Testis (tissue), 3 donors: ENCODE measurements around the gene LAMTOR2. TPM values are rescaled to one million over a fixed set of nuclear protein-coding genes. Genes with fewer than 3 reads are reported as not detected.
A peak's percentile ranks its signal among the peaks of the same experiment; 100 is the strongest.

Experiments used
- DNase-seq: peaks from one replicate; pipeline ENCODE4 v3.0.0-alpha.2; 2019
- H3K27ac ChIP-seq, 2 donors: fragments of 200-600 bp; sonication (generic); one replicate each; pipeline ENCODE4 v1.5.1; 2019
- H3K27me3 ChIP-seq: fragments of 200-600 bp; sonication (generic); one replicate; pipeline ENCODE4 v1.5.1; 2019
- H3K36me3 ChIP-seq: fragments of 200-600 bp; sonication (generic); one replicate; pipeline ENCODE4 v1.5.1; 2017; ENCODE audit warnings: low read depth; ENCODE audit errors: missing control alignments
- H3K4me1 ChIP-seq: fragments of 200-600 bp; sonication (generic); one replicate; pipeline ENCODE4 v1.5.1; 2019
- H3K4me3 ChIP-seq, 2 donors: fragments of 200-600 bp; sonication (generic); one replicate each; pipeline ENCODE4 v1.5.1; 2017 to 2019
- H3K9me3 ChIP-seq: fragments of 200-600 bp; sonication (generic); one replicate; pipeline ENCODE4 v1.5.1; 2017
- CTCF ChIP-seq, 3 experiments: fragments of 450-650 bp in 2 of 3; fragments of 200-600 bp in 1 of 3; sonication (generic) in 1 of 3; IDR thresholded peaks; one replicate each; pipeline ENCODE4 v1.5.1; 2016 to 2019; ENCODE audit warnings: antibody characterized with exemption in 3 of 3, mild to moderate bottlenecking in 2 of 3, moderate library complexity in 1 of 3
- POLR2A ChIP-seq: fragments of 450-650 bp; IDR thresholded peaks from one replicate; pipeline ENCODE4 v1.6.1; 2017; ENCODE audit warnings: antibody characterized with exemption, mild to moderate bottlenecking, moderate library complexity
- WGBS, 2 donors: methylation state at CpG; one replicate each; pipeline ENCODE4 v1.1.5; 2018; 5-methylcytosine and 5-hydroxymethylcytosine counted together
- intact Hi-C: fragments of 100-400 bp; cut with DNase I; formaldehyde crosslinking; loops from one replicate; pipeline ENCODE4 v1.15.1; 2023; ENCODE audit warnings: low total_unique reads
- polyA plus RNA-seq: library from polyadenylated mRNA; stranded (reverse); fragments of 350-450 nt; fragmentation: Illumina TruSeq; extraction: RNeasy Lipid Tissue Mini Kit (QIAGEN cat#74804); gene quantifications from one replicate; pipeline ENCODE4 v1.2.3, GENCODE V29; 2014; ENCODE audit warnings: low read depth, low replicate concordance; ENCODE audit not compliant: insufficient read depth
- total RNA-seq, 2 donors: library from RNA; depleted of rRNA; stranded (reverse); fragments of >200 nt; gene quantifications; one replicate each; pipeline ENCODE4 v1.2.3, GENCODE V29; 2016

The LAMTOR2 gene
- total and polyA plus RNA-seq, 3 donors from 2014 or later, result 47.6 to 55.5 (median 50.4) TPM

GRCh38 chr1:156021093-156021428 lies 33.5 kb upstream of the LAMTOR2 start:
- intact Hi-C loops, result no loop called here
- WGBS, 2 donors, result 4% methylated on average over 4 of the region's 4 CpGs
- TF ChIP-seq POLR2A, result no peak
- TF ChIP-seq CTCF (IDR thresholded peaks at IDR 0.05), result no peak

DNA sequence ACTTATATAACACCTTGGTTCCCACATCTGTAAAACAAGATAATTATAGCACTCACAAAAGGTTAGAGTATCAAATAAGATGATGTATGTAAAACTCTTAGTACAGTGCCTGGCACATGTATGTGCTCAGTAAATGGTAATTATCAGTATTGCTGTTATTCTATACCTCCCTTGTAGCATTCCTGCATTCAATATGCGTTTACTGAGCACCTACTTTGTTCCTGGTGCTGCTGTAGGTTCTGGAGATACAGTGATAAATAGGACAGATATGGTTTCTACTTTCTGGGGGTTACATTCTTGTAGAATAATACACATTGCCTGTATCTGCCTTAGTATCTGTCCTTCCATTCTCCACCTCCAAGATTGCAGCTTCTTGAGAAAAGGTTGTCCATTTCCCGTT lies 32.6 kb upstream of the LAMTOR2 start:
- intact Hi-C loops, result no loop called here
- no peaks in the 10 kb centered on the region for H3K27me3 ChIP-seq
- no peak overlapping the region for H3K27ac ChIP-seq
- no peak for DNase-seq
- WGBS, 2 donors, result 74 to 79% methylated on average over 2 of the region's 2 CpGs
- H3K4me3 ChIP-seq, result no peak overlapping the region
- peaks cover 4% of the 10 kb centered on the region for H3K4me1 ChIP-seq
- no peaks in the 10 kb centered on the region for H3K36me3 ChIP-seq
- TF ChIP-seq POLR2A, result no peak
- TF ChIP-seq CTCF (IDR thresholded peaks at IDR 0.05), result no peak
- no peaks in the 10 kb centered on the region for H3K9me3 ChIP-seq

More at GRCh38 chr1:156021093-156021428, 33.5 kb upstream of the LAMTOR2 start:
- no peak for DNase-seq
- Histone ChIP-seq H3K9me3 (no peaks in the 10 kb centered on the region), H3K27ac (no peak overlapping the region), H3K4me3 (peak overlapping the region; percentile 80 to 89), H3K27me3 (no peaks in the 10 kb centered on the region), H3K4me1 (peaks cover 4% of the 10 kb centered on the region), H3K36me3 (no peaks in the 10 kb centered on the region)

DNA sequence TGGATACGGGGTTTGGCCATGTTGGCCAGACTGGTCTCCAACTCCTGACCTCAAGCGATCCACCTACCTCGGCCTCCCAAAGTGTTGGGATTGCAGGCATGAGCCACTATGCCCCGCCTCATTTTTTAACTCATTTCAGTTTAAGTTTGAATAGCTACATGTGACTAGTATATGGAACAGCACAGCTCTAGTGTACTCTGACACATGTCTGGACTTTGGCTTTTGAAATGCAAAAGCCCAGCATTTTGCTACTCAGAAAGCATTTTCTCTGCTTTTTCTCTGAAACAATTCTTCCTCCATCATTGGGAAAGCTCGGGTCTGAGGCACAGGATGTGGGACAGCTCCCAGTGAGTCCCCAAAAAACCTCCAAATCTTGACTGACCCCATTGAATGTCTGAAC lies 29.8 kb upstream of the LAMTOR2 start:
- no peak for DNase-seq
- TF ChIP-seq CTCF (IDR thresholded peaks at IDR 0.05) (no peak), POLR2A (no peak)
- WGBS, 2 donors, result 87 to 88% methylated on average over 5 of the region's 5 CpGs
- no peak overlapping the region for H3K27ac ChIP-seq
- no peaks in the 10 kb centered on the region for H3K9me3 ChIP-seq
- no peaks in the 10 kb centered on the region for H3K36me3 ChIP-seq
- H3K4me1 ChIP-seq, result peaks cover 4% of the 10 kb centered on the region
- no peak overlapping the region for H3K4me3 ChIP-seq
- H3K27me3 ChIP-seq, result no peaks in the 10 kb centered on the region
- intact Hi-C loops, result no loop called here

DNA sequence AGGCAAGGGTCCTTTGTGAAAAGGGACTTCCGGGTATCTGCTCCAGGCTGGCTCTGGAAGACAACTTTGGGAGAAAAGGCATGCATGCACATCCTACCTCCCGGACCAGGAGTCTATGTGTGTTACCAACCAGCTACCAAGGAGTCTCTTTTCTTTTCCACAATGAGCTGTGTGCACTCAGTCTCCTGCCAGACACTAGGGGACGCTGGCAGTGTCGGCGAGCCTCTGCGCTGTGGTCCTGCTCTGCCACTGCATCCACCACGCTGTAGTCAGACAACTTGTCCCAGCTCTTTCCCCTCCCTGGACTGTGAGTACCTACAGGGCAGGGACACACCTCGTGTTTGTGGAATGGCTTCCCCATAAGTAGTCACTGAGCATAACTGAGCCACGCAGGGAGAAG lies 28.7 kb upstream of the LAMTOR2 start:
- DNase-seq, result peak; percentile 46
- Histone ChIP-seq H3K9me3 (no peaks in the 10 kb centered on the region), H3K4me1 (no peaks in the 10 kb centered on the region), H3K36me3 (no peaks in the 10 kb centered on the region), H3K27ac (no peak overlapping the region), H3K4me3 (no peak overlapping the region), H3K27me3 (no peaks in the 10 kb centered on the region)
- TF ChIP-seq CTCF (IDR thresholded peaks at IDR 0.05), result peak in 1 of 3 experiments; percentile 34
- TF ChIP-seq POLR2A, result no peak
- 34 to 40% methylated on average over 6 to 9 of the region's 9 CpGs for WGBS, 2 donors
- intact Hi-C loops, result no loop called here

- Histone ChIP-seq H3K27ac (no peak overlapping the region), H3K9me3 (no peaks in the 10 kb centered on the region), H3K36me3 (no peaks in the 10 kb centered on the region), H3K27me3 (no peaks in the 10 kb centered on the region), H3K4me3 (no peak overlapping the region), H3K4me1 (no peaks in the 10 kb centered on the region)
- DNase-seq, result no peak
- TF ChIP-seq CTCF (IDR thresholded peaks at IDR 0.05) (no peak), POLR2A (no peak)
- intact Hi-C loops, result no loop called here
- 88 to 90% methylated on average over 4 of the region's 4 CpGs for WGBS, 2 donors
Measured at GRCh38 chr1:156026588-156026987, 28.0 kb upstream of the LAMTOR2 start.
